K562 (cell line): Measurements from ENCODE around the gene SIRT7.

Experiments used
- GABPB1 ChIP-seq: sonication (generic); formaldehyde crosslinking; IDR thresholded peaks from 2 replicates; pipeline ENCODE4 v1.8.0; 2022; ENCODE audit warnings: mild to moderate bottlenecking, missing genetic modification reagents
- SMARCB1 ChIP-seq: IDR thresholded peaks from 2 replicates; pipeline ENCODE4 v1.6.1; 2011; ENCODE audit warnings: improper control_type of control experiment, low read depth; ENCODE audit not compliant: insufficient read length
- TAF15 ChIP-seq: fragments of 200-400 bp; formaldehyde crosslinking; IDR thresholded peaks from 2 replicates; pipeline ENCODE4 v1.6.1; 2017; ENCODE audit warnings: mild to moderate bottlenecking, low read depth, low read length, moderate library complexity
- ZNF23 ChIP-seq: fragments of 250-450 bp; sonication (Bioruptor Pico); IDR thresholded peaks from 2 replicates; pipeline ENCODE4 v1.4.0; 2020; ENCODE audit warnings: mild to moderate bottlenecking
- ZNF274 ChIP-seq: IDR thresholded peaks from 2 replicates; pipeline ENCODE4 v1.6.1; 2011; ENCODE audit warnings: low read depth, mild to moderate bottlenecking, low read length, moderate library complexity, borderline replicate concordance
- ZSCAN32 ChIP-seq: fragments of 450-650 bp; formaldehyde crosslinking; IDR thresholded peaks from 2 replicates; pipeline ENCODE4 v1.4.0; 2020; ENCODE audit warnings: mild to moderate bottlenecking, moderate library complexity
- TF ChIP-seq, protein P1 (sequence below), 2 experiments: fragments of 450-650 bp; IDR thresholded peaks; 2 replicates each; pipeline ENCODE4 v1.6.1; 2016; ENCODE audit warnings: mild to moderate bottlenecking in 2 of 2, borderline replicate concordance in 1 of 2, low read depth in 1 of 2, moderate library complexity in 1 of 2
- TF ChIP-seq, protein P2 (sequence below): fragments of 250-450 bp; sonication (Bioruptor Pico); IDR thresholded peaks from 2 replicates; pipeline ENCODE4 v1.8.0; 2021; ENCODE audit warnings: moderate library complexity, mild to moderate bottlenecking, inconsistent platforms
- TF ChIP-seq, protein P3 (sequence below), 3 experiments: IDR thresholded peaks in 2 of 3; conservative IDR thresholded peaks in 1 of 3; 2 replicates each; pipeline ENCODE4 v1.5.1; 2011 to 2012; ENCODE audit warnings: low read length in 3 of 3, mild to moderate bottlenecking in 3 of 3, control low read depth in 2 of 3, improper control_type of control experiment in 1 of 3, inconsistent platforms in 1 of 3, low read depth in 1 of 3, mixed read lengths in 1 of 3, moderate library complexity in 1 of 3; ENCODE audit not compliant: insufficient read depth in 2 of 3
- TF ChIP-seq, protein P4 (sequence below): fragments of 250-450 bp; sonication (Bioruptor Pico); IDR thresholded peaks from 2 replicates; pipeline ENCODE4 v1.8.0; 2021; ENCODE audit warnings: borderline replicate concordance, mild to moderate bottlenecking, moderate library complexity; ENCODE audit not compliant: poor library complexity, severe bottlenecking

DNA sequence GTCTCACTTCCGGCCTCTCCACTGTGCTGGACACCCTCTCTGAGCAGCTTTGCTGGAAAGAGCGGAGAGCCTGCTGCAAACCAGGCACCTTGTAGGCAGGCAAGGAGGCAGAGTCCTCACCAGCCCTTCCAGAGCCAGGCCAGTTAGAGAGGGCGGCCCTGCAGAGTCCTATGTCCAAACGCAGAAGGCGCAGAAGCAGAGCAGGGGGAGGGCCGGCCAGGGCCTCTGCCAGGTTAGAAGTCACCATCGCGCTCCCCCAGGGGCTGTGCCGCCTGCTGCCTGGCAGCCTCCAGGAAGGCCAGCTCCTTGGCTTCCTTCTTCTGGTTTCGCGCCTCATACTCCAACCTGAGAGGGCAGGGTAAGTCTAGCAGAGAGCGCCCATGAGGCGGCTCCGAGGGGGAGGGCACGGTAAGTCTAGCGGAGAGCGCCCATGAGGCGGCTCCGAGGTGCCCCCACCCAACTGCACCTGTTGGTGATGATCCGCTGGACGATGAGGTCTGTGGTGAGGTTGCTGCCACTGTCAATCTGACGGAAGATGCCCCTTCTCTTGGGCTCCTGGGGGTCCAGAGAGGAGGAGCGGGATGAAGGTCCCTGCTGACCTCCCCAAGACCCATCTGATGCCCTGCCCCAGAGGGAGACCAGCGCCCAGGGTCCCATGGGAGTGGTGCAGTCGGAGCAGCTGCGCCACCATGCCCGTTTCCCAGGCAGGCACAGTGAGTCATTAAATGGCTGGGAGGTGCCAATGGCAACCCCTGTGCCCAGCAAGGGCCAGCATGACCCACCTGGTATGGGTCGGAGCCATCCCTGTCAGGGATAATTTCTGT lies 13.2 kb downstream of the SIRT7 start:
- TF ChIP-seq ZNF23 (no peak), SMARCB1 (no peak), ZSCAN32 (no peak), ZNF274 (no peak), GABPB1 (CRISPR knock-in tag) (no peak), TAF15 (no peak)
- TF ChIP-seq, protein P1, sequence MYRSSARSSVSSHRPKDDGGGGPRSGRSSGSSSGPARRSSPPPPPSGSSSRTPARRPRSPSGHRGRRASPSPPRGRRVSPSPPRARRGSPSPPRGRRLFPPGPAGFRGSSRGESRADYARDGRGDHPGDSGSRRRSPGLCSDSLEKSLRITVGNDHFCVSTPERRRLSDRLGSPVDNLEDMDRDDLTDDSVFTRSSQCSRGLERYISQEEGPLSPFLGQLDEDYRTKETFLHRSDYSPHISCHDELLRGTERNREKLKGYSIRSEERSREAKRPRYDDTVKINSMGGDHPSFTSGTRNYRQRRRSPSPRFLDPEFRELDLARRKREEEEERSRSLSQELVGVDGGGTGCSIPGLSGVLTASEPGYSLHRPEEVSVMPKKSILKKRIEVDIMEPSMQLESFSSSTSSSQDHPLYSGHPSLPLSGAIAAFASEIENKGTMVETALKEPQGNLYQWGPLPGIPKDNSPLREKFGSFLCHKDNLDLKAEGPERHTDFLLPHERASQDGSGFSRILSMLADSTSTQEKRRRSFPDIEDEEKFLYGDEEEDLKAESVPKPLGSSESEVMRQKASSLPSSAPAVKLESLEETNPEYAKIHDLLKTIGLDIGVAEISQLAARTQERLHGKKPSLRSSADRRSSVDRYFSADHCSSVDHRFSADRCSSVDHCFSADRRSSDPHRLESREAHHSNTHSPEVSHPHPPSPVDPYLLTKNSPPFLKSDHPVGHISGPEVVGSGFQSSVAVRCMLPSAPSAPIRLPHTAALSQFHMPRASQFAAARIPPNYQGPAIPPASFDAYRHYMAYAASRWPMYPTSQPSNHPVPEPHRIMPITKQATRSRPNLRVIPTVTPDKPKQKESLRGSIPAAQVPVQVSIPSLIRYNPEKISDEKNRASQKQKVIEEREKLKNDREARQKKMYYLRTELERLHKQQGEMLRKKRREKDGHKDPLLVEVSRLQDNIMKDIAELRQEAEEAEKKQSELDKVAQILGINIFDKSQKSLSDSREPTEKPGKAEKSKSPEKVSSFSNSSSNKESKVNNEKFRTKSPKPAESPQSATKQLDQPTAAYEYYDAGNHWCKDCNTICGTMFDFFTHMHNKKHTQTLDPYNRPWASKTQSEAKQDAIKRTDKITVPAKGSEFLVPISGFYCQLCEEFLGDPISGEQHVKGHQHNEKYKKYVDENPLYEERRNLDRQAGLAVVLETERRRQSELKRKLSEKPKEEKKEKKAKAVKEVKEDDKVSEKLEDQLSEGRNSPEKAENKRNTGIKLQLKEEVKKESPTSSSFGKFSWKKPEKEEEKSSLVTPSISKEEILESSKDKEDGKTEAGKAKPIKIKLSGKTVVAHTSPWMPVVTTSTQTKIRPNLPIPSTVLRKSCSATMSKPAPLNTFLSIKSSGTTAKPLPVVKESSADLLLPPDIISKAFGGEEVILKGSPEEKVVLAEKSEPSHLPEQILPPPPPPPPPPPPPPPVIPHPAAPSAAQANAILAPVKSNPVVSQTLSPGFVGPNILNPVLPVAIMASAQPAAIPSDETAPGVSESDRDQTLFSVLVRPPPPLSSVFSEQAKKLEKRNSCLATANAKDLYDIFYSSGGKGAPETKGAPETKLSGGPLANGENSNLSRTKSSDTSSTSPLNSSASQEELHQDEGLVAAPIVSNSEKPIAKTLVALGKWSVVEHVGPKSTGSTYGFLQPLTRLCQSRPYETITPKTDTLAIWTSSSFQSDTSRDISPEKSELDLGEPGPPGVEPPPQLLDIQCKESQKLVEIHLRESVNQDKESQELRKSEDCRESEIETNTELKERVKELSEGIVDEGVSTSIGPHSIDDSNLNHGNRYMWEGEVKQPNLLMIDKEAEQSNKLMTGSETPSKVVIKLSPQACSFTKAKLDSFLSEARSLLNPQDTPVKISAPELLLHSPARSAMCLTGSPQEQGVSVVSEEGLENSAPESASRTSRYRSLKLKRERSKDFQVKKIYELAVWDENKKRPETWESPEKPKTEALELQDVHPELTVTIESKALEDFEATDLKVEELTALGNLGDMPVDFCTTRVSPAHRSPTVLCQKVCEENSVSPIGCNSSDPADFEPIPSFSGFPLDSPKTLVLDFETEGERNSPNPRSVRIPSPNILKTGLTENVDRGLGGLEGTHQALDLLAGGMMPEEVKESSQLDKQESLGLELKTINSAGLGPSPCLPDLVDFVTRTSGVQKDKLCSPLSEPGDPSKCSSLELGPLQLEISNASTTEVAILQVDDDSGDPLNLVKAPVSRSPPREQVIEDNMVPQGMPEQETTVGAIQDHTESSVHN (IDR thresholded peaks at IDR 0.05; ENCODE audit: borderline replicate concordance in 1 of 2, low read depth in 1 of 2): no peak
- TF ChIP-seq, protein P2, sequence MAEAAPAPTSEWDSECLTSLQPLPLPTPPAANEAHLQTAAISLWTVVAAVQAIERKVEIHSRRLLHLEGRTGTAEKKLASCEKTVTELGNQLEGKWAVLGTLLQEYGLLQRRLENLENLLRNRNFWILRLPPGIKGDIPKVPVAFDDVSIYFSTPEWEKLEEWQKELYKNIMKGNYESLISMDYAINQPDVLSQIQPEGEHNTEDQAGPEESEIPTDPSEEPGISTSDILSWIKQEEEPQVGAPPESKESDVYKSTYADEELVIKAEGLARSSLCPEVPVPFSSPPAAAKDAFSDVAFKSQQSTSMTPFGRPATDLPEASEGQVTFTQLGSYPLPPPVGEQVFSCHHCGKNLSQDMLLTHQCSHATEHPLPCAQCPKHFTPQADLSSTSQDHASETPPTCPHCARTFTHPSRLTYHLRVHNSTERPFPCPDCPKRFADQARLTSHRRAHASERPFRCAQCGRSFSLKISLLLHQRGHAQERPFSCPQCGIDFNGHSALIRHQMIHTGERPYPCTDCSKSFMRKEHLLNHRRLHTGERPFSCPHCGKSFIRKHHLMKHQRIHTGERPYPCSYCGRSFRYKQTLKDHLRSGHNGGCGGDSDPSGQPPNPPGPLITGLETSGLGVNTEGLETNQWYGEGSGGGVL (CRISPR knock-in tag): no peak
- TF ChIP-seq, protein P3, sequence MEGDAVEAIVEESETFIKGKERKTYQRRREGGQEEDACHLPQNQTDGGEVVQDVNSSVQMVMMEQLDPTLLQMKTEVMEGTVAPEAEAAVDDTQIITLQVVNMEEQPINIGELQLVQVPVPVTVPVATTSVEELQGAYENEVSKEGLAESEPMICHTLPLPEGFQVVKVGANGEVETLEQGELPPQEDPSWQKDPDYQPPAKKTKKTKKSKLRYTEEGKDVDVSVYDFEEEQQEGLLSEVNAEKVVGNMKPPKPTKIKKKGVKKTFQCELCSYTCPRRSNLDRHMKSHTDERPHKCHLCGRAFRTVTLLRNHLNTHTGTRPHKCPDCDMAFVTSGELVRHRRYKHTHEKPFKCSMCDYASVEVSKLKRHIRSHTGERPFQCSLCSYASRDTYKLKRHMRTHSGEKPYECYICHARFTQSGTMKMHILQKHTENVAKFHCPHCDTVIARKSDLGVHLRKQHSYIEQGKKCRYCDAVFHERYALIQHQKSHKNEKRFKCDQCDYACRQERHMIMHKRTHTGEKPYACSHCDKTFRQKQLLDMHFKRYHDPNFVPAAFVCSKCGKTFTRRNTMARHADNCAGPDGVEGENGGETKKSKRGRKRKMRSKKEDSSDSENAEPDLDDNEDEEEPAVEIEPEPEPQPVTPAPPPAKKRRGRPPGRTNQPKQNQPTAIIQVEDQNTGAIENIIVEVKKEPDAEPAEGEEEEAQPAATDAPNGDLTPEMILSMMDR (IDR thresholded peaks at IDR 0.05 in 2 of 3, conservative IDR thresholded peaks at IDR 0.05 in 1 of 3; ENCODE audit: insufficient read depth in 2 of 3, low read depth in 1 of 3, low read length in 3 of 3): no peak
- TF ChIP-seq, protein P4, sequence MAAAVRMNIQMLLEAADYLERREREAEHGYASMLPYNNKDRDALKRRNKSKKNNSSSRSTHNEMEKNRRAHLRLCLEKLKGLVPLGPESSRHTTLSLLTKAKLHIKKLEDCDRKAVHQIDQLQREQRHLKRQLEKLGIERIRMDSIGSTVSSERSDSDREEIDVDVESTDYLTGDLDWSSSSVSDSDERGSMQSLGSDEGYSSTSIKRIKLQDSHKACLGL (CRISPR knock-in tag): no peak
